Right kidney (tissue), 1 donor: ENCODE measurements around the gene LARGE1.
"Not testable (repeated sequence)": the region's sequence is repeated elsewhere in the genome, so short reads cannot be mapped to it uniquely, and the experiment has no call there.

ENCODE experiments used
- DNase-seq: peaks from one replicate; pipeline ENCODE4 v3.0.0-alpha.2; 2016

Gene LARGE1

DNA sequence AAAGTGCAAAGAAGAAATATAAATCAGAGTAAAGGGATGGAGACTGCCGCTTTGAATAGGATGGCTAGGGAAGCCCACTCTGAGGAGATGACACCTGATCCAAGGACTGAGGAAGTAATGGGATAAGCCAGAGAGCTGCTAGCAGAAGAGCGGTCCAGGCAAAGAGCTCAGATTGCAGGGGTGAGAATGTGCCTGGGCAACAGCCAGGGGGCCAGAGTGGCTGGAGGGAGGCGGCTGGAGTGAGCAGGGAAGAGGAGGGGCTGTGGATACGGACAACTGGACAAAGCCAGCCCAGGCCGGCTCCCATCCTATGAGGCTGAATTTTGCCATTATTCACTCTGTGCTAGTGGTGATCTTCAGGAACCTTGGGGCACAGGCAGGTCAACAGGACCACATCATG lies 501.8 kb downstream of the LARGE1 start:
- no peak for DNase-seq

DNA sequence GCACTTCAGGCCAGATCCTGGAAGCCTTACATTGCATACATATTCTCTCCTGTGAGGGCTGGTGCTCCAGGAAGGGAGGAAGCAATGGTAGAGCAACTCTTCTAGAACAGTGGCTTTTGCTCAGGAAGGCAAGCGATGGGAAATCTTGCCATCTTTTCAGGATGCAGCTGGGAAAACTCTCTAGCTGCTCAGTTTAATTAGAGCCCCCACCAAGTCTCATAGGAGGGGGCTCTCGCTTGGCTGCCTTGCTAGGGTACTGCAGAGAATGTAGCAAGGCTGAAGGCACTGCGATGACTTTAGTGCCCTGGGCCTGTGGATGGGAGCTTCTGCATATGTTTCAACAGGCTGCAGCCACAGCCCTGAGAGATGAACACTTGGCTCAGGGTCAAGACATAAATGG lies 504.9 kb downstream of the LARGE1 start:
- DNase-seq, result no peak

DNA sequence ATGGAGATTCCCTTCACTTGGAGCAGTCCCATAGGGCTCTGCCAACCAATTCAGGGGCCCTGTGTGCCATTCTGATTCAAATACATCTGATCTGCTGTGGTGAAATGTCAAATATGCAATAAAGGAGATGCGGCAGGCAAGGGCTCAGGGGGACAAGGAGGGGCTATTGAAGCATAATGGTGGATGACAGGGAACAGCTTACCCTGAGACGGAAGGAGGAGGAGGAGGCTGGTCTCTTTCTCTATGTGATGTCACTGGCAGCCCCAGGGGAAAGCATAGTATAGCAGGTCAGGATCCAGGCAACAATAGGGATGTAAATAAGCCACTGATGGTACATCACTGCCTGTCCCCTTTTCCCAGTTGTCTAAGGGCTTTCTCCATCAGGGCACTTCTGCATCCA lies 511.2 kb downstream of the LARGE1 start:
- no peak for DNase-seq

DNA sequence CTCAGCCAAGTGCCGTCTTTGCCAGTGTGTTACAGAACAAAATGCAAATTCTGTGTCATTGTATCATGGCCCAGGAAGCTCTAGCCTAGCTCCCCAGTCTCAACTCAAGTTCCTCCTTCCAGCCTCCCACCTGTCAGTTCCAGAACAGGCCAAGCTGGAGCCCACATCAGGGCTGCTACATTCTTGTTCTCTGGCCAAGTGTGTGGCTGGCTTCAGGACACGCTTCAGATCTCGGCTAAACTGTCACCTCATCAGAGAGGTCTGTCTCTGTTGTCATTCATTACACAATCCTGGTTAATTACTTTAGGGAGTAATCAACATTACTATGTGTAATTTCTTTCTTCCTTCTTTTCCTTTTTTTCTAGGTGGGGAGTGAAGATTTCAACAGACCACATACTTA lies 515.1 kb downstream of the LARGE1 start:
- no peak for DNase-seq

DNA sequence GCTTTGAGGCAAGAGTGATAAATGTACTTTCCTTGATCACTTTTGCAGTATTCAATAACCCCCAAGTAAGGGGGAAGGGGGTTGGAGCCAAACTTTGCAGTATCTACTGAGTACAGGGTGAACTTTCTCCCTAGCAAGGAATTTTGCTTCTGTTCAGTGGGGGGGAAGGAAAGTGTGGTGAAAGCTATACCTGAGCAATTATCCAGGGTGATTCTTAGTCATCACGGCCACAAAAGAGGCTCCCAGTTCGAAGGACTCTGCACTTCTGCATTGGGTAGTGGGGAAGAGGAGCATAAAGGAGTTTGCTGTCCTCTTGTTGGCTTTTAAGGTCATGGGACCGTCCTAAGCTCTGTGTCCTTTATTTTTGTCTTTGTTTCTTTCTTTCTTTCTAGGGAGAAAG lies 515.6 kb downstream of the LARGE1 start:
- no peak for DNase-seq

DNA sequence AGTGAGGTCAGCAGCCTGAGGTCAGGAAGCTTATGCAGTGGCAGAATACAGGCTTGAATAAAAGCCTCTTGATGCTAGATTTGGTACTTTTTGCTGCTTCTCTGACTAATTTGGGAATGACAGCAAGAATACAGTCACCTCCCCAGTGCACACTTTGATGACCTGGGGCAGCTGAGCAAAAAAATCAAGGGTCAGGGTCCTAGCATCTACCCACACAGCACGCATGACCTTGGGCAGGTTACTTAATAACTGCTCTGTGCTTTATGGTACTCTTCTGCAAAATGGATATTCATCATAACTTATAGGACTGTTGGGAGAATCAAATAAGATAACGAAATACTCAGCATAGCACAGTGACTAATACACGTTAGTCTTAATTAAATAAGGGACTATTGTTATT lies 518.0 kb downstream of the LARGE1 start:
- no peak for DNase-seq

DNA sequence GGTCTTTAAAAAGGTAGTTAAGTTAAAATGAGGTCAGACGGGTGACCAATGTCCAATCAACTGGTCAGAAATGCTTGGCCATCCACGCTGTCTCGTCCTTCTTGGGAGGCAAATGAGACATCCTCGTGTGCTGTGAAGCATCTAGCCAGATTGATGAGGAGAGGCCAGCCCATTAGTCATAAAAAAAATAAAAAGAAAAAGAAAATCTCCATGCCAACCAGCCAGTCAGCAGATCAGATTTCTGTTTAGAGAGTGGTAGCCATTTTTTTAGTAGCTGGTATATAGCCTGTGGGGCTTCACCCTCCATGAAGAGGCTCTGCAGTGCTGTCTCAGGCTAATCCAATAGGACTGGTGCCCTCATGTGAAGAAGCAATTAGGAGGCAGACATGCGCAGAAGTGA lies 519.0 kb downstream of the LARGE1 start:
- no peak for DNase-seq

DNA sequence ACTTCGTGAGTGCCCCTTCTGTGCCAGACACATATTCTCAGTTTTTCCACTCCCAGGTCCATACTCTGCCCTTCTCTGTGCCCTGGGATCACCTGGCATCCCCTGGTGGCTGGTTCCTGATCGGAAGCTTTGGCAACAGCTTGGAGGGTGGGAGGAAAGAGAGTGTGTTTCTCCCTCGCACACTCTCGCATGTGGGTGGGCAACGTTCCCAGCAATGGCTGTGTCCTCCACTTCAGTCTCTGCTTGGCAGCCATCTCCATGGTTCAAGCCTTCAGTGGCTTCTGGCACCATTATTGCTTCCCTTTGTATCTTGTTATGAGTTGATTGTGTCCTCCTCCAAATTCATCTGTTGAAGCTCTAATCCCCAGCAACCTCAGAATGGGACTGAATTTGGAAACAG lies 519.4 kb downstream of the LARGE1 start:
- no peak for DNase-seq

DNA sequence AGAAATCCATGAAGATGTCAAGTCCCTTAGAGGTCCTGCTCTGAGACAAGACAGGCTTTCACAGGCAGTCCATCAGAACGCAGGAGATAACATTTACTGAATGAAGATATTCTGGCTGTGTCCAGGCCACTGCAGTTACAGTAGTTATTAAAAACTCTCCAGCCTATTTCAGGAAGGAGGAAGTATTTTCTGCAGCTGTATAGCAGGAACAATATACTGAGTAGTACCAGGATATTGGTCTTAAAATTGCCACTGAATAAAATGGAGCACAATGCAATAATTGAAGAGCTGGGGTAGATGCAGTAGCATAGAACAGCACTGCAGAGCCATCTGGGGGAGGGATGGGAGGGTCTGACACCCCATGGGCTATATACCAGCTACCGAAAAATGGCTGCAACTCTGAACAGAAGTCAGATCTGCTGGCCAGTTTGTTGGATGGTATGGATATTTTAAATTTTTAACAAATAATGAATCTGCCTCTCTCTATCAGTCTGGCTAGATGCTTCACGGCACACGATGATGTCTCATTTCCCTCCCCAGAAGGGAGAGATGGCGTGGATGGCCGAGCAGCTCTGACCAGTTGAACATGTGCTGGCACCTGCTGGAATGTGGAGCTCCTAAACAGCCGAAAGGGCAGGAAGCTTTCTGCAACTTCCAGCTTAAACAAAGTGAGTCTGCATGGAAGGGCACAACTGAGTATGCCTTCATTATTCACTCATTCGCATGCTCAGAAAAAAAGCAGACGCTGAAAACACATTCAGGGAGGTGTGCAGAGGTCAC lies 520.0 kb downstream of the LARGE1 start:
- no peak for DNase-seq

DNA sequence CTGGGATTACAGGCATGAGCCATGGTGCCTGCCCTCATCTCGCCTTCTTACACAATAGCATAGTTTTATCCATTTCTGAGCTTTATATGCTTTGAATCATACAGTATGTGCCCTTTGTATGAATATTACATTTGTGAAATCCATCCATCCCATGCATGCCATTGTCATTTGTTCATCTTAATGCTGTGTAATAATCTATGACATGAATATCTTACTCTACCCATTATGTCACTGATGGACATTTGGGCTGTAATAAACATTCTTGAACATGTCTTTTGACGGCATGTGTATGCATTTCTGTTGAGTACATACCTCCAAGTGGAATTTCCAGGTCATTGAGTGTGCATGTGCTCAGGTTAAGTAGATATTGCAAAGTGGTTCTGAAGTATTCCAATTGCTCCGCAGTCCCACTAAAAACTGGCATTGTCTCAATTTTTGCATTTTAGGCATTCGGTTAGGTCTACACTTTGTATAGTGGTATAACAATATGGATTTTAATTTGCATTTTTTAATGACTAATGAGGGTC lies 522.8 kb downstream of the LARGE1 start:
- DNase-seq, result no peak

DNA sequence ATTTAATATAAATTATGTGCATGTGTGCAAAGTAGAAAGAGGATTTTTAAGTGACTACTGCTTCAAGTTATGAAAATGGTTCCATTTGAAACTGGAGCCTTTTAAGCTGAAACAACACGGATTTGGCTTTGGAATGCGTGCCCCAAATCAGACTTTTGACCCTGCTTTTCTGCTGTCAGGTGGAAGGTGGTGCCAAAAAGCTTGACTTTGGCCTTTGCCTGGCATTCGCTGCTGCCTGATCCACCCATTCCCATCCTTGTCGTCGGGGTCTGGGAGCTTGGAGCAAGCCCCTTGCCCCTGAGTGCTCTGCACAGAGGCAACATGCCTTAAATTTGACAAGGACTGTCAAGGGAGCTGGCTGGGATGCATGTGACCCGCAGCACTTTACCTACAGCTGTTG lies 526.8 kb downstream of the LARGE1 start:
- no peak for DNase-seq

DNA sequence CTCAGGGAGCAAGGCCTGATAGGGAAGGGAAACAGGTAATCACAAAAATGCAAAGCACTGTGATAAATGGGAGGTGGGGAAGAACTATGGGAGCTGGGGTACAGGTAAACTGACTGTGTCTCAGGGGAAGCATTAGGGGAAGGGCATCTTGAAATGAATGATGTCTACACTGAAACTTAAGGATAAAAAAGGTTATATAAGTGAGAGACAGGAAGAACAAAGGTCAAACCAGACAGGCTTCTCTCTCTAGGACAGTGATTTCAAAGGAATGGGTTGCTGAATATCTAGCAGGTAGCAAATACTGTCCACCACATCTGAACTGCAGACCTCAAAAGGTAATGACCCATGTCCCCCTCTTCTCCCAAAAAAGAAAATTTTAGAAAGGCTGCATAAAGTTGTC lies 529.0 kb downstream of the LARGE1 start:
- DNase-seq, result no peak

DNA sequence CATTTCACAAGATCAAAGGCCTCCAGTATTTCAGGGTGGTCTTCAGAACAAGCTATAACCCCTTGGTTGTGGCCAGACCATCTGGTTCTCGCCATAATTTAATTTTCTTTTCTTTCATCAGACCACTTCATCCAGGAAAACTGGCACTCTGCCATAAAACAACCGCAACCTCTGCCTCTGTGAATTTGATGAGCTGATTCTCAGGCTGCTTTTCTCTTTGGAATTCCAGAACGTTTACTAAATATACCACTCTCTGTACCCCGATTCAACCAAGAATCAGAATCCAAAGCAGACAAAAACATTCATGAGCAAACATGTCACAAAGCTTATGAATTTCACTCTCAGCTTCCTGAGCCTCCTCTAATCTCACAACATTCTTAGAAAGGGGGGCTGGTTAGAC lies 530.3 kb downstream of the LARGE1 start:
- no peak for DNase-seq

DNA sequence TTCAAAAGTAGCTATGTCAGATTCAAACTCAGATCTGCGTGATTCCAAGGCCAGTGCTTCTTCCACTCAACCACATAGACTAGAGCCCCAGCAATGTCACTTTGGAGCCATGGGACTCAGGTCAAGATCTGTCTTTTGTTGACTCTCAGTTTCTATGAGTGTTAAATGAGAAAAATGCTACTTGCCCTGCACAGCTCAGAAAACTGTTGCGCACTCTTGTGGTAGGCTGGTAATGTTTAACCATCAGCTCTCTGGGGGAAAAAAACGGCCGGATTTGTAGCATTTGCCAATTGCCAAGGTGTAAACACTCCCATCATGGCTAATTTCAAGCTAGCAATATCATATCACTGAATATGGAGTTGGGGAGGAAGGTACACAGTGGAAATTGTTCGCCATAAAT lies 534.0 kb downstream of the LARGE1 start:
- no peak for DNase-seq

DNA sequence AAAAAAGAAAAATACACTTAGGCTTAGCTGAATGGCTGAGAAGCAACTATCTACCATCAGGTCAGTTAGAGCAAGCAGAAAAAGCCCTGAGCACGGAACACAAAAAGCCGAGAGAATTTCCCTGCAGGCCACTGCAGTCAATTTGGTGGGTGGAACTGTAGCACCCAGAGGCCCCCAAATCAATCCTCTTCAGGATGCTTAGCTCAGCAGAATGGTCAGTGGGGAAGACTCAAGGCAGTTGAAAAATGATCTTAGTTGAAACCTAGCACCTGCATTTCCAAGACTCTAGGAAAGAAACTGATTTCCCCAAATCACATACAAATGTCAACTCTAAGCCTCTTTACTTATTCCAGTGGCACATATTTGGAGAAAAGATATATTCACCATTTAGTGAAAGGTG lies 534.7 kb downstream of the LARGE1 start:
- no peak for DNase-seq

DNA sequence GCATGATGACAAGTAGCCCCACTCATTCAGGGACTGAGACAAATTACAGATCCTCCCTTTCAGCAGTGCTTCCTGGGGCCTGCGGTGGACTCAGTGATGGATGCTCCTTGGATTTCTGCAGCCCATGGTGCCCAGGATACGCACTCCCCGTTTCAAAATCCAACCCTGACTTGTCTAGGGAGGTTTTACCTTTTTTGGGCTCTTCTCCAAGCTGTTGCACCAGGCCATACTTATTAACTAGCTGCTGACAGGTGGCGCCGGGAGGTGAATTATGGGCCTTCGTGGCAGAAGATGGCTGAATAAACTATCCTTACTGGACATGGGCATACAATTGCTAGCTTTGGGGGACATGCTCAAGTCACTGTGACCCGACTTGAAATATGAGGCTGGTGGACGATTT lies 537.8 kb downstream of the LARGE1 start:
- no peak for DNase-seq

DNA sequence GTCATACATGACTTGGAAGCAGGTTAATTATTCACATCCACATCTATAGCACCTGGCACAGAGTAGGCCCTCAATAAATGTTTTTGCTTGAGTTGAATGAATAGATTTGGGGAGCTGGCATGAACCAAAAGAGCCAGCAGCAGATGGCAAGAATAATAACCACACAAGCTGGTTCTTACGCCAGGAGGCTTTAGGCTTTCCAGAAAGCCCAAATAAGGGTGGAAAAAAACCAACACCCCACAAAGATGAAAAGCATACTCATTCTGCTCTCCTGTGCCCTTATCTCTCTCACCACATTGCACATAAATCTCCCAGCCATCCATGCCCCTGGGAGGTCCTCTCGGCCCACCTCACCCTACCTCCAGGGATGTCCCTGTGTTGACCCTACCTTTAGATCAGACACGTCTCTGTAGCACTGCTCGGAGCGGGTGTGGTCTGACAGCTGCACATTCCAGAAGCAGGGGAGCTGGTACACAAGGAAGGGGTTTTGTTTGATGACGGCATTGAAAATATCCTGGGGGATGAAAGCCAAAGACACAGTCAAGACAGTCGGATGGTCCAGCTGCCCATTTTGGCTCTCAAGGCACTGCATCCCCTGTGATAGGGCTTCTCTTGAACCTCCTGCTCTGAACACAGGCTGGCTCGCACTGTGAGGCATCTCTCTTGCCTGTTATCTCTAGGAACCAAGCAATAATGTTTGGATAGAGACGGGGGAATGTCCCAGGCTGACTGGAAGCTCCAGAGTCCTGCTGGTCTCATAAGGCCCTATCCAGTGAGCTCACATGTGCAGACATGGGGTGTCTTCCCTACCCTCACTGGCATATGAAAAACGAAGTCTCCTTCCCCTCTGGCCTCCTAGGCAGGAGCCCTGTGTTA lies 538.5 kb downstream of the LARGE1 start:
- DNase-seq, result no peak

DNA sequence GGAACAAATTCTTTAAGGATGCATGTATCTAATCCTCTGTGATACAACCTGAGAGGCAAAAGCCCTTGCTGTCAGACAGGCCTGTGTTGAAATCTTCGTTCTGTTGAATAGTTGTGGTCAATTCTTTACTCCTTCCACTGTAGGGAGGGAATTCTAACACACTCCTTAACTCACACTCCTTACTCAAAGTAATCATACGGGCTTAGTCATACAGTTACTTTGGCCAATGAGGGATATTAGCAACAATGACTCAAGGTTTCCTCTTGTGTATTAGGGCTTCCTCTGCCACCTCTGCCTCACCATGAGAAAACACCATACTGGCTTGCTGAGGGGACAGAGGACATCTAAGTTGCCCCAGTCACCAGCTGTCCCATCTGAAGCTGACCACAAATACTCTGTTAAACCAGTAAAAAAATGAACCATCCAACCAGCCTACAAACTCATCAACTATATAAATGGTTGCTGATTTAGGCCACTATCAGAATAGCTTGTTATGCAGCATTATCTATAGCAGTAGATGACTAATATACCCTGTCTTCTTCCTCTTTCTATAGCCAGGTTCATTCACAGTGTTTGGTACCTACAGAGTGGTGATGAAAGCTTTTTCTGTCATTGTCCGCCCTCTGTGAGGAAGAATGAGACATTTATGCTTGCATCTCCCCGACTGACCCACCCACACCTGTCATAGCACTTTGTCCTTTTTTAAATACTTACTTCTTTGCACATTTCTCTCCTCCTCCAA lies 539.3 kb downstream of the LARGE1 start:
- DNase-seq, result no peak

DNA sequence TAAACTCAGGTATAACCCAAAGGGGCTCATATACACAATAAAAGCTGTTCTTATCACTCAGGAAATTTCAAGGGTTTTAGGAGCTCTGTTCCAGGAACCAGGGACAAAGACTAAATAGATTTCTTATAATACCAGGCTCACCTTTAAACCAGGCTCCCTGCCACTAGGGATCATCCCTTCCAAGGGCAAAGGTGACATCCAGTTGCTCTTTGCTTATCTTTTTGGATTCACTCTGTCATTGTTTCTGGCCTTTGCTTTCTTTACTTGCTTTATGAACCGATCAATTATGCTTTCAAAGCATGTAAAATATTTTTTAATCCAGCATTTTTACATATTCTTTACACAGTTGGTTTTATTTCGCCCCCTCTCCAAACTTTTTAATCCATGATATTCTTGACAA lies 540.4 kb downstream of the LARGE1 start:
- no peak for DNase-seq

DNA sequence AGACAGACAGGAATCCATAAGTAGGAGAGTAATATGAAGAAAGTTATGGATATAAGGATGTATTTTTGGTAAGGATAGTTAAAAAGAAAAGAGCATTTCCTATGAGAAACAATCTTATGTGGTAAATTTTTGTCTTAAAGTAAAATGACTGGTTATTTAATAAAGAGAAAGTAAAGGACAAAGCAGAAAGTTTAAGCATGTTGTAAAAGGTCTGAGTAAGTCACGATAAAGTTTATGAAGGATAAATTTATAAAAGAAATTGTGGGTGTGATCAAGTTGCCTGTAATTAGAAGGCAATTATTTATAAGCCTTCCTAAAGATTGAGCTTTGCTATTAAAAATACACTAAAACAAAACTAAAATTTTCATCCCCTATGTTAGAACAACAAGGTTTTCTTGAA lies 547.4 kb downstream of the LARGE1 start:
- DNase-seq, result no peak

DNA sequence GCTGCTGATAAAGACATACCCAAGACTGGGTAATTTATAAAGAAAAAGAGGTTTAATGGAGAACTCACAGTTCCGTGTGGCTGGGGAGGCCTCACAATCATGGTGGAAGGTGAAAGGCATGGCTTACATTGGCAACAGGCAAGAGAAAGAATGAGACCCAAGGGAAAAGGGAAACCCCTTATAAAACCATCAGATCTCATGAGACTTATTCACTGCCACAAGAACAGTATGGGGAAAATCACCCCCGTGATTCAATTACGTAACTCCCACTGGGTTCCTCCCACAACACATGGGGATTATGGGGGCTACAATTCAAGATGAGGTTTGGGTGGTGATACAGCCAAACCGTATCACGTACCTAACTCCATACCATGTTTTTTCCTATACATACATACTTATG lies 557.0 kb downstream of the LARGE1 start:
- not testable (repeated sequence) for DNase-seq

DNA sequence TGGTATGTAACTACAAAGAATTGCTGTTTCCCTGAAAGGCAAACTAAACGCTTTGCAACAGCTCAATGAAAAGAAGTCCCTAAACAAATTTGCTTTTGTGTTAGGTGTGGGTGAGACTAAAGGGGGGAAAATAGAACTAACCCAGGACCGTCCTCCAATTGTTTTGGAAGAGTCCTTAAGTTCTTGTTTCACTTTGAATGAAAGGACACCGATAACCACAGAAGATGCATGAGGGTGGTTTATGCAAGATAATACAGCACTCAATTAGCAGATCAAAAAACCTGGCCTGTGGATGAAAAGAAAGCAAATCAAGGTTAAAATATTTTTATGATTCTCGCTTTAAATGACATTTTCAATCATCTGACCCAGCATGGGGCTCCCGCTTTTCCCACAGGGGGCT lies 557.6 kb downstream of the LARGE1 start:
- DNase-seq, result no peak

DNA sequence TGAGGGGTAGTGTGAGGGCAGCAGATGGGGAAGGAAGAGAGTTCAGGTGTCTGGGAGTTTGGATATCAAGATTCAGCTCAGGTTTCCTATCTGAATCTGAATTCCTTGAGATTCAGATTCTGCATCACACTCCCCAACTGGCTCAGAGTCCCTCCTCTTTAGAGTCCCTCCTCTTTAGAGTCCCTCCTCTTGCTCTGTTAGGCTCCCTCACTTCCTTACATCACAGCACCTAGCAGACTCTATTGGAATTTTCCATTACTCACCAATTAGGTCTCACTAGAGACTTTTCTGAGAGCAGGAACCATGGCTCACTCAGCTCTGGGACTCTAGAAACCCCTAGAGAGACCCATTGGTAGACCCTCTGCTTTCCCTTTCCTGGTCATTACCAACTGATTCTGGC lies 558.7 kb downstream of the LARGE1 start:
- no peak for DNase-seq
